MCF 10A (cell line): ENCODE data around the gene EXOC6B. TPM values are rescaled to one million over a fixed set of nuclear protein-coding genes. Genes with fewer than 3 reads are reported as not detected.

ENCODE experiments used
- BruUV-seq: library from RNA; stranded (reverse); fragments of 400-500 nt; replicated peaks from 2 replicates; lab custom pipeline; 2021; lab: Mats Ljungman, UMichigan
- CTCF ChIA-PET: fragments of 300-600 bp; sonication (Branson Sonifier 250); formaldehyde crosslinking; extraction: SDS; loops from one replicate; lab custom pipeline; 2021; ENCODE audit warnings: antibody characterized with exemption, inconsistent platforms; lab: Yijun Ruan, JAX
- POLR2A ChIA-PET: fragments of 300-600, 350-650 bp; sonication (Branson Sonifier 250); formaldehyde crosslinking; extraction: SDS; loops from one replicate; lab custom pipeline; 2020; ENCODE audit warnings: antibody characterized with exemption, inconsistent platforms; lab: Yijun Ruan, JAX
- DNase-seq: peaks from one replicate; pipeline ENCODE4 v3.0.0-alpha.2; 2018; ENCODE audit not compliant: unreplicated experiment
- H3K27ac Mint-ChIP-seq: one replicate; pipeline ENCODE4 v1.8.0; 2022; ENCODE audit warnings: mild to moderate bottlenecking, low read depth, mixed read lengths; ENCODE audit not compliant: unreplicated experiment
- H3K27me3 Mint-ChIP-seq: one replicate; pipeline ENCODE4 v1.8.0; 2022; ENCODE audit warnings: mixed read lengths; ENCODE audit not compliant: insufficient read depth, unreplicated experiment
- H3K36me3 Mint-ChIP-seq: one replicate; pipeline ENCODE4 v1.8.0; 2022; ENCODE audit warnings: mild to moderate bottlenecking, moderate library complexity, mixed read lengths; ENCODE audit not compliant: insufficient read depth, unreplicated experiment
- H3K4me1 Mint-ChIP-seq: one replicate; pipeline ENCODE4 v1.8.0; 2022; ENCODE audit warnings: mixed read lengths; ENCODE audit not compliant: insufficient read depth, unreplicated experiment
- H3K4me3 Mint-ChIP-seq: one replicate; pipeline ENCODE4 v1.8.0; 2022; ENCODE audit warnings: mild to moderate bottlenecking, moderate library complexity, mixed read lengths; ENCODE audit not compliant: unreplicated experiment
- H3K9me3 Mint-ChIP-seq: one replicate; pipeline ENCODE4 v1.8.0; 2022; ENCODE audit warnings: mixed read lengths; ENCODE audit not compliant: unreplicated experiment
- intact Hi-C: fragments of 100-400 bp; cut with micrococcal nuclease; formaldehyde crosslinking; loops from 2 replicates; pipeline ENCODE4 v1.14.1; 2022
- total RNA-seq: library from RNA; stranded (reverse); gene quantifications from 2 replicates; pipeline ENCODE4 v1.2.3, GENCODE V29; 2022
- TF ChIP-seq, protein P1 (sequence below): fragments of 200-600 bp; IDR thresholded peaks from one replicate; pipeline ENCODE4 v1.8.0; 2022; ENCODE audit warnings: antibody characterized with exemption, mild to moderate bottlenecking; ENCODE audit not compliant: unreplicated experiment

Gene EXOC6B
- total RNA-seq, 1 experiment from 2014 or later = 24.7 TPM

DNA sequence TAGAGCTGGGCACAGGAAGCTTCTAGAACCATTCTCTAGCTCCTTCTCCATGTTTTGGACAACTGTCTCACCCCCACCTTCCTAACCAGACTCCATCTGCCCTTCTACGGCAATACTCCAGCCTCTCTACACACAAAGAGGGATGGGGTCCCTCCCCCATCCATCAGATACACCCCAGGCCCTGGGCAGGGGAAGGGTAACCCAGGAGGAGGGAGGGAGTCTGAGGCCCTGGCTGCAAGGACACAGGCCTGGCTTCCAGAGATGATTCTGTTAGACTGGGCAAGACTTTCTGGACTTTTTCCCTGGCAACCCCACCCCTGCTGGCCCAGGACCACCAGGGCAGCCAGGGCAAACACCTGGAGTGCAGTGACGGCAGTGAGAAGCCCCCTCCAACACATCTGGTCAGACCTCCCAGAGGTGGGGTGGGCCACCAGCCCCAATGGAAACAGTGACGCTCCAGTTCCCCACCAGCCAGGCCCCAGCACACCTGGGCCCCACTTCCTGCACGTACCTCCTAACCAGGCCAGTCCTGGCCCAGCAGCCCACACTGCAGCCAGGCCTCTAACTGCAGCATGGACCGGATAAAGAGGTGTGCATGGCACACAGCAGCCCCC, 684.7 kb downstream of the EXOC6B start:
- H3K27ac Mint-ChIP-seq = no peak overlapping the region
- POLR2A ChIA-PET = no interaction called here
- no peaks in the 10 kb centered on the region for H3K27me3 Mint-ChIP-seq
- DNase-seq = no peak
- TF ChIP-seq, protein P1, sequence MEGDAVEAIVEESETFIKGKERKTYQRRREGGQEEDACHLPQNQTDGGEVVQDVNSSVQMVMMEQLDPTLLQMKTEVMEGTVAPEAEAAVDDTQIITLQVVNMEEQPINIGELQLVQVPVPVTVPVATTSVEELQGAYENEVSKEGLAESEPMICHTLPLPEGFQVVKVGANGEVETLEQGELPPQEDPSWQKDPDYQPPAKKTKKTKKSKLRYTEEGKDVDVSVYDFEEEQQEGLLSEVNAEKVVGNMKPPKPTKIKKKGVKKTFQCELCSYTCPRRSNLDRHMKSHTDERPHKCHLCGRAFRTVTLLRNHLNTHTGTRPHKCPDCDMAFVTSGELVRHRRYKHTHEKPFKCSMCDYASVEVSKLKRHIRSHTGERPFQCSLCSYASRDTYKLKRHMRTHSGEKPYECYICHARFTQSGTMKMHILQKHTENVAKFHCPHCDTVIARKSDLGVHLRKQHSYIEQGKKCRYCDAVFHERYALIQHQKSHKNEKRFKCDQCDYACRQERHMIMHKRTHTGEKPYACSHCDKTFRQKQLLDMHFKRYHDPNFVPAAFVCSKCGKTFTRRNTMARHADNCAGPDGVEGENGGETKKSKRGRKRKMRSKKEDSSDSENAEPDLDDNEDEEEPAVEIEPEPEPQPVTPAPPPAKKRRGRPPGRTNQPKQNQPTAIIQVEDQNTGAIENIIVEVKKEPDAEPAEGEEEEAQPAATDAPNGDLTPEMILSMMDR = no peak
- no peaks in the 10 kb centered on the region for H3K9me3 Mint-ChIP-seq
- H3K4me1 Mint-ChIP-seq = peaks cover 6% of the 10 kb centered on the region
- H3K4me3 Mint-ChIP-seq = no peak overlapping the region
- no TSS peak for BruUV-seq
- H3K36me3 Mint-ChIP-seq = no peaks in the 10 kb centered on the region
- intact Hi-C loops = no loop called here
- CTCF ChIA-PET = interaction anchor here (0.6 to 2.1 kb wide), 5 partner anchors 9 to 680 kb away, joined by 3 to 10 read pairs (median 5); no protein-coding TSS in a partner anchor

DNA sequence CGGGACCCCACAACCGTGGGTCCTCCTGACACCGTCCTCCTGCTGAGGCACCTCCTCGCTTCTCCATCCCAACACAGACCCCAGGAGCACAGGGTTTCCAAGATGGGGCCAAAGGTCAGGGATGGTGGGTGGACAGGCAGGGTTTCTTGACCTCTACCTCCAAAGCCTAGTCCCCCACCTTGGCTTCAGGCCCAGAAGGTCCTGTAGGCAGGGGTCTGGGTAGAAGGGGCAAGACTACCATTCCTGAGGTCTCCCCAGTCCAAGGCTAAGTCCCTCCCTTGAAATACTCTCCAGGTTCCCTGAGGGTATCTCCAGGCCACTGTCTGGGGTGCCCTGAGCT, 685.2 kb downstream of the EXOC6B start:
- no TSS peak for BruUV-seq
- Mint-ChIP-seq H3K27ac (no peak overlapping the region), H3K9me3 (no peaks in the 10 kb centered on the region), H3K4me1 (peaks cover 6% of the 10 kb centered on the region), H3K4me3 (no peak overlapping the region), H3K36me3 (no peaks in the 10 kb centered on the region), H3K27me3 (no peaks in the 10 kb centered on the region)
- DNase-seq = no peak
- TF ChIP-seq, protein P1 = no peak
- POLR2A ChIA-PET = no interaction called here
- intact Hi-C loops = no loop called here
- CTCF ChIA-PET = interaction anchor here (0.6 to 2.1 kb wide), 4 partner anchors 10 to 680 kb away, joined by 5 to 10 read pairs (median 6); no protein-coding TSS in a partner anchor

DNA sequence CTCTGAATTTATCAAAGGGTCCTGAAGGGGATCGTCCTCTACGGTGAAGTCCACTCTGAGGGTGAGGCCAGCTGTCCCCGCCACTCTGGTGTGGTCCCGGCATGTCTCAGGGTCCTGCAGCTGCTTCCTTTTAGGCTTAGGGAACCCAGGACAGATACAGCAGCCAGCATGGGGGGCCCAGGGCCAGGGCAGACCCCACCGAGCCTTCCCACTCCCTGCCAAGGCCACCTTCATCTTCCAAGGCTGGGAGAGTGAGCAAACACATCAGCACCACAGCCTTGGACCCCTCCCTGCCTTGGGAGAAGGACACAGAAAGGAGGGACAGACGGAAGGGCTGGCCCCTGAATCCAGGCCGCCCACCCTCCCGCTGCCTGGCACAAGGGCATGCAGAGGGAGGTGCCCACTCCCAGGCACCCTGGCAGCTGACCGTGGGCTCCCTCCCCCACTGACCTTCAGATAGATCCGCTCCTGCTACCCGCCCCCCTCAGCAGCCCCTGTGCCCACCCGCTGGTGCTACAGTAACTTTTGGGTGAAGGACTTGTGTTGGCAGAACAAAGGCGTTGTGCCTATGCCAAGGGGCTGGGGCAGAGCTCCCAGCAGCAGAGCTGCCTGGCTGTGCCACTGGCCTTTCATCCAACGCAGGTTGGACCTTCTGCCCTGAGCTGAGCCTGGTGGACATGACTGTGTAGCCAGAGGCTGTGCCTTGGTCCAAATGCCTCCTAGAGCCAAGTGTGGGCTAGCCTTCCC, 685.8 kb downstream of the EXOC6B start:
- no peak overlapping the region for H3K4me3 Mint-ChIP-seq
- intact Hi-C loops = no loop called here
- no peaks in the 10 kb centered on the region for H3K9me3 Mint-ChIP-seq
- DNase-seq = no peak
- TF ChIP-seq, protein P1 = no peak
- no peaks in the 10 kb centered on the region for H3K27me3 Mint-ChIP-seq
- ChIA-PET CTCF (interaction anchor here (0.6 to 3.5 kb wide), 8 partner anchors 10 to 382 kb away, joined by 3 to 25 read pairs (median 4); no protein-coding TSS in a partner anchor), POLR2A (interaction anchor here (0.7 kb wide), 1 partner anchor 191 kb away, joined by 3 read pairs; no protein-coding TSS in a partner anchor)
- H3K4me1 Mint-ChIP-seq = peaks cover 6% of the 10 kb centered on the region
- no peaks in the 10 kb centered on the region for H3K36me3 Mint-ChIP-seq
- H3K27ac Mint-ChIP-seq = no peak overlapping the region
- BruUV-seq = no TSS peak

DNA sequence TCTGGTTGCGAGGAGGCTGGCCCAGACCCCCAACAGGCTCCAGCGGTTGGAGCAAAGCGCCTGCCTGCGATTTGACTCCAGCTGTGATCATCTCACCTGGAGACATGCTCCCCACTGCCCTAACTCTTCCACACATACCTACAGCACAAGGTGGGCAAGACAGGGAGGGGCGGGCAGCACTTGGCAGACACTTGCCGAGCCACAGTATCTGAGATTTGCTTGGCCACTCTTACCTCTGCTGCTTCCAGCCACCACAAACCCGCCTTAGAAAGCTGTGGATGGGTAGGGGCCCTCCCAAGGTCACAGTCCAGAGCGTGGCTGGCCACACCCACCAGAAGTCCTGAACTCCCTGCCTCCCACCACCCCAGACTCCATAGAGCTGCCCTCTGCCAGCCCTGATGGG, 686.4 kb downstream of the EXOC6B start:
- H3K36me3 Mint-ChIP-seq = no peaks in the 10 kb centered on the region
- TF ChIP-seq, protein P1 = no peak
- ChIA-PET CTCF (interaction anchor here (0.7 to 3.5 kb wide), 6 partner anchors 11 to 383 kb away, joined by 3 to 25 read pairs (median 4); no protein-coding TSS in a partner anchor), POLR2A (interaction anchor here (0.7 kb wide), 1 partner anchor 191 kb away, joined by 3 read pairs; no protein-coding TSS in a partner anchor)
- peaks cover 6% of the 10 kb centered on the region for H3K4me1 Mint-ChIP-seq
- H3K27me3 Mint-ChIP-seq = no peaks in the 10 kb centered on the region
- H3K27ac Mint-ChIP-seq = no peak overlapping the region
- no peak for DNase-seq
- no TSS peak for BruUV-seq
- intact Hi-C loops = no loop called here
- H3K4me3 Mint-ChIP-seq = no peak overlapping the region
- no peaks in the 10 kb centered on the region for H3K9me3 Mint-ChIP-seq
